Chondrocyte (in vitro differentiated cells): ENCODE data around the gene SLC35E2B. TPM values are rescaled to one million over a fixed set of nuclear protein-coding genes. Genes with fewer than 3 reads are reported as not detected.
A peak's percentile ranks its signal among the peaks of the same experiment; 100 is the strongest.

Experiments used
- DNase-seq: peaks from one replicate; pipeline ENCODE4 v3.0.0; 2021; ENCODE audit warnings: mixed read lengths, low spot score
- H3K27ac Mint-ChIP-seq: one replicate; pipeline ENCODE4 v1.8.0; 2021; ENCODE audit warnings: mild to moderate bottlenecking, moderate library complexity, mixed read lengths; ENCODE audit not compliant: unreplicated experiment
- H3K27me3 Mint-ChIP-seq: 2 replicates; pipeline ENCODE4 v1.8.0; 2021; ENCODE audit warnings: low read depth, mixed read lengths
- H3K36me3 Mint-ChIP-seq: 2 replicates; pipeline ENCODE4 v1.8.0; 2021; ENCODE audit warnings: low read depth, mixed read lengths
- H3K4me1 Mint-ChIP-seq: 2 replicates; pipeline ENCODE4 v1.8.0; 2021; ENCODE audit warnings: low read depth, mild to moderate bottlenecking, mixed read lengths
- H3K4me3 Mint-ChIP-seq: one replicate; pipeline ENCODE4 v1.8.0; 2021; ENCODE audit warnings: mild to moderate bottlenecking, moderate library complexity, mixed read lengths; ENCODE audit not compliant: unreplicated experiment
- H3K9me3 Mint-ChIP-seq: 2 replicates; pipeline ENCODE4 v1.8.0; 2021; ENCODE audit warnings: low read depth, mixed read lengths
- CTCF ChIP-seq: fragments of 200-600 bp; sonication (generic); IDR thresholded peaks from 2 replicates; pipeline ENCODE4 v1.5.0; 2021; ENCODE audit warnings: antibody characterized with exemption, mild to moderate bottlenecking, moderate library complexity
- total RNA-seq: library from RNA; stranded (reverse); gene quantifications from 3 replicates; pipeline ENCODE4 v1.2.1, GENCODE V29; 2021

SLC35E2B gene
- total RNA-seq, 1 donor from 2014 or later: 51.6 TPM

- Mint-ChIP-seq H3K4me3 (no peak overlapping the region), H3K9me3 (no peaks in the 10 kb centered on the region), H3K27ac (no peak overlapping the region), H3K36me3 (peaks cover 3% of the 10 kb centered on the region), H3K4me1 (peaks cover 32% of the 10 kb centered on the region), H3K27me3 (no peaks in the 10 kb centered on the region)
- no peak for TF ChIP-seq CTCF
- DNase-seq: no peak
Observed at GRCh38 chr1:1618396-1619068, 74.1 kb downstream of the SLC35E2B start.

GRCh38 chr1:1617925-1618324 lies 74.7 kb downstream of the SLC35E2B start:
- DNase-seq: no peak
- Mint-ChIP-seq H3K4me3 (peak overlapping the region; percentile 6), H3K27me3 (no peaks in the 10 kb centered on the region), H3K36me3 (peaks cover 4% of the 10 kb centered on the region), H3K27ac (no peak overlapping the region), H3K9me3 (no peaks in the 10 kb centered on the region), H3K4me1 (peaks cover 34% of the 10 kb centered on the region)
- TF ChIP-seq CTCF: no peak

GRCh38 chr1:1617516-1617915 lies 75.1 kb downstream of the SLC35E2B start:
- Mint-ChIP-seq H3K4me1 (peaks cover 34% of the 10 kb centered on the region), H3K36me3 (peaks cover 4% of the 10 kb centered on the region), H3K9me3 (no peaks in the 10 kb centered on the region), H3K27ac (peak overlapping the region; percentile 33), H3K4me3 (peak overlapping the region; percentile 82), H3K27me3 (no peaks in the 10 kb centered on the region)
- DNase-seq: no peak
- TF ChIP-seq CTCF: no peak

- no peak for TF ChIP-seq CTCF
- Mint-ChIP-seq H3K36me3 (peaks cover 4% of the 10 kb centered on the region), H3K27me3 (no peaks in the 10 kb centered on the region), H3K4me1 (peaks cover 31% of the 10 kb centered on the region), H3K27ac (no peak overlapping the region), H3K9me3 (no peaks in the 10 kb centered on the region), H3K4me3 (peak overlapping the region; percentile 82)
- DNase-seq: peak; percentile 85
Observed at GRCh38 chr1:1616838-1617237, 75.8 kb downstream of the SLC35E2B start.

- Mint-ChIP-seq H3K9me3 (no peaks in the 10 kb centered on the region), H3K4me1 (peaks cover 31% of the 10 kb centered on the region), H3K36me3 (peaks cover 4% of the 10 kb centered on the region), H3K4me3 (peak overlapping the region; percentile 82), H3K27me3 (no peaks in the 10 kb centered on the region), H3K27ac (peak overlapping the region; percentile 61)
- TF ChIP-seq CTCF: no peak
- peak; percentile 82 for DNase-seq
Observed at GRCh38 chr1:1616045-1616790, 76.4 kb downstream of the SLC35E2B start.
